Panc1 (cell line): Measurements from ENCODE around the gene PSIP1.

Experiments used
- CTCF ChIP-seq: fragments of 450-650 bp; IDR thresholded peaks from 2 replicates; pipeline ENCODE4 v1.5.1; 2017; ENCODE audit warnings: mild to moderate bottlenecking
- POLR2AphosphoS5 ChIP-seq: IDR thresholded peaks from 2 replicates; pipeline ENCODE4 v1.6.1; 2012; ENCODE audit warnings: mild to moderate bottlenecking, low read depth, low read length, moderate library complexity
- REST ChIP-seq, 2 experiments: IDR thresholded peaks; 2 replicates each; pipeline ENCODE4 v1.6.1; 2011 to 2012; ENCODE audit warnings: low read depth in 2 of 2, control low read depth in 1 of 2, low read length in 1 of 2, mild to moderate bottlenecking in 1 of 2, moderate library complexity in 1 of 2; ENCODE audit not compliant: insufficient read depth in 1 of 2
- SIN3A ChIP-seq: IDR thresholded peaks from 2 replicates; pipeline ENCODE4 v1.6.1; 2012; ENCODE audit warnings: low read depth, mild to moderate bottlenecking, low read length, moderate library complexity, borderline replicate concordance; ENCODE audit not compliant: insufficient read depth
- TCF7L2 ChIP-seq: IDR thresholded peaks from 2 replicates; pipeline ENCODE4 v1.6.1; 2011; ENCODE audit warnings: mild to moderate bottlenecking, low read depth, low read length, inconsistent platforms

- TF ChIP-seq REST (IDR thresholded peaks at IDR 0.05; ENCODE audit: insufficient read depth in 1 of 2, low read depth in 2 of 2, low read length in 1 of 2) = no peak
- TF ChIP-seq CTCF = no peak
- no peak for TF ChIP-seq TCF7L2
- no peak for TF ChIP-seq POLR2AphosphoS5
- TF ChIP-seq SIN3A = no peak
Measured at GRCh38 chr9:15519831-15520230, 9.1 kb upstream of the PSIP1 start.
